HL-60/S4 treated with phorbol 12-myristate 13-acetate at 8.2 ng/mL for 4 days and 3 days (cell line): ENCODE measurements around the gene KRT37.

Source experiments
- in situ Hi-C: fragments of 300-500 bp; cut with MboI; formaldehyde crosslinking; loops from 2 replicates; pipeline ENCODE4 v1.15.0; 2022; ENCODE audit warnings: low sequenced_read_pairs

Gene KRT37

DNA sequence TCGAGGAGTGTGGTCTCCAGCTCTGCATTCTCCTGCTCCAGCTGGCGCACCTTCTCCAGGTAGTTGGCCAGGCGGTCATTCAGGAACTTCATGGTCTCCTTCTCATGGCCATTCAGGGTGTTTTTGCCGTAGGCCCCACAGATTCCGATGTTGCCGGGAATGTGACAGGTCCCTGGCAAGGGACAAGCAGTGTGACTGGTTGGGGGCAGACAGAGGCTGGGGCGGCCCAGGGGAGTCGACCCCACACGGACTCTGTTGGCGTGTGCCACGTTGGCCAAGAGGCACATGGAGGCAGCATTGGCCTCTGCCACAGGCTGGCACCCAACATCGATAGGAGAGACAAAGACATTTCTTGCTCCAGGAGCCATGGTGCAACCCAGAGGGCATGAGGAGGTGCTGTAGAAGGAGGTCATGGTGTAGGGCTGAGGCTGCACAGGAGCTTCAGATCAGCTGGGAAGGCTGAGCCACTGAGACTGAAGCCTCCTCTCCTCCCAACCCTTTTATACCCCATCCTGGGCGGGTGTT is at the start of gene KRT37:
Gene KRT37 (minus strand): TSS at position 475 of the 525 bp plus-strand sequence. CDS start 62 bp downstream, at position 413.
- in situ Hi-C loops: no loop called here

DNA sequence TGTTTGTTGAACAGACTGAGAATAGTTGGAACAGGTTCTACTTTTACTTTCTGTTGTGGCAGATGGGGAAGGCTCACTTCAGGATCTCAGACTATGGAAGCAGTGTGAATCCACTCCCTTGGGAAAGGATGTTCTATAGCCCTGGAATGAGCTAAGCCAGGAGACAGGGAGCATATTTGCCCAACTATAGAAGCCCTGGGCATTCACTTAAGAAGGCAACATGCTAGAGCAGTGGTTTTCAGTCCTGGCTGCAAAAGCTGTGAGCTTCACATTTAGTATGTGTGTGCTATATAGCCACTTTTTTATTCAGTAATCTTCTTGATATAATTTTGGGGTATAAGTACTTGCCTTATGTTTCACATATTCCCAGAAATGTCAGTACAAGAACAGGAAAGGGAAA is 44.0 kb upstream of the KRT37 start:
- in situ Hi-C loops: no loop called here

- in situ Hi-C loops: no loop called here
Measured at GRCh38 chr17:41467561-41467960, 43.2 kb upstream of the KRT37 start.

DNA sequence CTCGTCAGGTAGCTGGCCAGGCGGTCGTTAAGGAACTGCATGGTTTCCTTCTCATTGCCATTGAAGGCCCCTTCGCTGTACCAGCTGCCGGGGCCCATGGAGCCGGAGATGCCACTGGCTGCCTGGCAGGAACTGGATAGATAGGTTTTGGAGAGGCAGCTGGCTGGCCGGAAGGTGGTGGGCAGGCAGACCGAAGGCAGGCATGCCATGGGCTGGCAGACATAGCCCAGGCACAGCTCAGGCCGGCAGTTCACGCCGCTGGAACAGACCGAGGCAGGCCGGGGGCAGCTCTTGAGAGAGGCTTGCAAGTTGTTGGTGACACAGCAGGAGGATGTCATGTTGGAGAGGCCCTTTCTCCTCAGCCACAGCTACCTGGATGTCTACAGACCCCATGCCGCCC is 42.6 kb upstream of the KRT37 start, which contains the start of gene KRT32:
Gene KRT32 (minus strand): TSS at position 399 of the 400 bp plus-strand sequence. CDS start 61 bp downstream, at position 338.
- in situ Hi-C loops: no loop called here

GRCh38 chr17:41464682-41465081 is 40.3 kb upstream of the KRT37 start:
- in situ Hi-C loops: no loop called here

GRCh38 chr17:41464173-41464572 is 39.8 kb upstream of the KRT37 start:
- in situ Hi-C loops: no loop called here

GRCh38 chr17:41463746-41464145 is 39.4 kb upstream of the KRT37 start:
- in situ Hi-C loops: no loop called here

DNA sequence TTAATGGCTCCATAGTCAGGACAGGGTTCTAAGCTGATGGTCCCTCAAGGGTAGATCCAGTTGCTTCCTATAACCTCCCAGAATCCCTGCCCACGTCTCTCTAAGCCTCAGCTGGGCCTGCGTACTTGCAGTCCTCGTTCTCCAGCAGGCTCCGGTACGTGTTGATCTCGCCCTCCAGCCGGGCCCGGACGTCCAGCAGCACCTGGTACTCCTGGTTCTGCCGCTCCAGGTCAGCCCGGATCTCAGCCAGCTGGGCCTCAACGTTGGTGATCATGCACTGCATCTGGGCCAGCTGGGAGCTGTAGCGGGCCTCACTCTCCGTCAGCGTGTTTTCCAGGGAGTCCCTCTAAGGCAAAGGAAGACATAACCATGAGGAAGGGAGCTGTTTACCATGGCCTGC is 38.3 kb upstream of the KRT37 start:
- in situ Hi-C loops: no loop called here

- in situ Hi-C loops: no loop called here
Measured at GRCh38 chr17:41457676-41458075, 33.3 kb upstream of the KRT37 start.

- in situ Hi-C loops: no loop called here
Measured at GRCh38 chr17:41456204-41456603, 31.8 kb upstream of the KRT37 start.

DNA sequence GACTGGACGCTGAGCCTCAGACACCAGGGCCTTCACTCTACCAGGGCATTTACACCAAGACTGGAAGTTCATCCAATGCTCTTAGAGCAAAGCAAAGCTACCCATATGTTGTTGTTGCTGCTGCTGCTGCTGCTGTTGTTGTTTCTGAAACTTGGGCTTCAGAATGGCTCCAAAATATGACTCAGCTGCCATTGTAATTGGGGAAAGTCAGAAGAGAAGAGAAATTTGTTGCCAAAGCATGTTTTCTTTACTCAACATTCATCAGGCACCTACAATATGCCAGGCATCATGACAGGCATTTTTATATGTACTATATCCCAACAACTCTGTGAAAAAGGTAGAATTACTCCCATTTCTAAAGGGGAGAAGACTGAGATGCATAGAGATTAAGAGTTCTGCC is 30.9 kb upstream of the KRT37 start:
- in situ Hi-C loops: no loop called here

DNA sequence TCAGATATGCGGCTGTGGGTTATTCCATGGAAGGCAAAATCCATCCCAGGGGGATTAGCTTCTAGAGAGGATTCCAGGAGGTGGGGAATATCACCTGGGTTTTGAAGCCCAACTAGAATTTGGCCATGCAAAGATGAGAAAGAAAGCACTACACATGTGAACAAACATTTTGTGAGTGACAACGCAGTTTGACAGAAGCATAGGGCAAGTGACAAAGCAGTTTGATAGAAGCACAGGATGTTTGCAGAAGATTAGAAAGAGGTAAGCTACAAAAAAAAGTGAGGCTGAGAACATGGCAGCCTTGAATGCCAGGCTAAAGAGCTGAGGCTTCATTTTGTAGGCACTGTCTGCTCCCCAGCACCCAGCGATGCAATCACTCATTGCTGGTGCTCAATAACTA is 28.7 kb upstream of the KRT37 start:
- in situ Hi-C loops: no loop called here

DNA sequence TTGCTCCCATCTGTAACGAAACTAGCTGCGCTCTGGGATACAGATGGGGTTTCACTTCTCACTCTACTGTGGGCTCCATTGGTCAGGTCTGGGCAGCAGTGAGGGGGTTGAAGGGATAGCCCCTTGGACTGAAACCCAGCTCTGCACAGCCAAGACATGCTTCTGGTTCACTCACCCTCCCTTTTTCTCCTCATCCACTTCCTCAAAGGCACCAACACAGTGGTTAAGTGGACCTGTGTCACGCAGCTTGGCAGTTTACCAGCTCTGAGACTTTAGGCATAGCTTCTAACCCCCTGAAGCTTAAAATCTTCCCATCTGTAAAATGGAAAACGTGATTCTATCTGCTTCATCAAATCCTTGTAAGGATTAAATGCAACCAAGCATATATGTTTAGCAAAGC is 27.9 kb upstream of the KRT37 start:
- in situ Hi-C loops: no loop called here

DNA sequence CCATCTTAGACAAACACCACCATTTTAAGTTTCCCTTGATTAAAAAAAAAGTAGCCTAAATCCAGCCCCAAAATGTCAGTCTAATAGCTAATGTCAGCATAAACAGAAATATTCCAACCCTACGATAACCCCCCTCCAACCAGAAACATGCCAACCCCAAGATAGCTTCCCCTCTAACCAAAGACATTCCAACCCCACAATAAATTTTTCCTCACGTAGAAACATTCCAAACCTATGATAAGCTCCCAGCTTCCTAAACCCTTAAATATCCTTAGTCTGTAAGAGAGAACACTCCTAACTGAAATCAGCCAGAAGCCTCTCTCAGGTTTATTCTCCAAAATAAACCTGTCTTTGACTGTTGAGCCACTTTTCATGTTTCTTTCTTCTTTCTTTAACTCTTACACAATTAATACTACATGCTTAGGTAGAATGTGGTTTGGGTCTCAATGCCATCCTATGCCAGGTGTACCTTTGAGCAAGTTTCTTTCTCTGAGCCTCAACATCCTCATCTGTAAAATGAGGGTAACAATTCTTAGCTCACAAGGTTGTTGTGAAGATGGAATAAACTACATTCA is 26.9 kb upstream of the KRT37 start:
- in situ Hi-C loops: no loop called here

DNA sequence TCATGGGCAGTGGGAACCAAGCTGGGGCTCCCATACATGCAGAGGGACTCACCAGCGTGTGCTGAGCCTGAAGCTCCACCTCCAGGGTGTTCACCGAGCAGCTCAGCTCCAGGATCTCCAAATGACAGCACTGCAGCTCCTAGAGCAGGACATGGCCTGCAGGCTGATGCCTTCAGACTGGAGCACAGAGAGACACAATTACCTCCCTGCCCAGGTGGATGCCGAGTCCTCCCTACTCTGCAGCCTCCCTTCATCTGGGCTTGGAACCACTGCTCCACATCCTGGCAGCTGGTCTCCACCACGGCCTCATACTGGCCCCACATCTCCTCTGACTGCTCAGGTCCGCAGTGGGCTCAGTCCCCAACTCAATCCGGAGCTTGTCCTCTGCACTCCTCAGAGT is 24.6 kb upstream of the KRT37 start:
- in situ Hi-C loops: no loop called here

- in situ Hi-C loops: no loop called here
Measured at GRCh38 chr17:41448506-41448905, 24.1 kb upstream of the KRT37 start.

DNA sequence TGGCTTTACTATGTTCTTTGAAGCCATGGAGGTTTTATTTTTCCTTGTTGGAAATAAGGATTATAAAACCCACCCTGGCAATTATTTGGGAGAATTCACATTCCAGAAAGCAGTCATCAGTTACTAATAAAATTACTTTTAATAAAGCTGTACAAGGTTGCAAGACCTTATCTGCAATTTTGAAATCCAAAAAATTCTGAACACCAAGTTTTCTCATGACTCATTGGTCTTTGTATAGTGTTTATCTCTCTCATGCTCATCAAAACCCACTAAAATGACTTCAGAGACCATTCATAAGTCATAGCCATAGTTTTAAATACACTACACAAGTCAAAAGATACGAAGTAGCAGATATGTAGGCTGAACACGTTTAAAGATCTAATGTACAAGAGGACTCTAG is 22.4 kb upstream of the KRT37 start:
- in situ Hi-C loops: no loop called here

DNA sequence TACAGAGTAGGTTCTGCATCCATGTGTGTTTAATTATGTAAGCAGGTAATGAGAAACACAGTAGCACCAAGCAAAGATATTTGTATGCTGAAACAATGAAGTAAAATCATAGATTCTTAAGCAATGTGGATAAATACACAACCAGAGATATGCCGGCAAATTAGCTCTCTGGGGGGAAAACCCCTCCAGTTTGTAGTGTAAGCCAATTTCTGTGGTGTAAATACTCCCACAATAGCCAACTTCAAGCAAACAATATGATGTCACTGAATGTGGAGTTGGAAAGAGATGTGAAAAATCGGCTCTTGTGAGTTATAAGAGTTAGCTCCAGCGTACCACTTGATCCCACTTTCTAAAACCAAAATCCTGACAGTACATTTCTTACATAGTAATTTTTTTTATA is 20.3 kb upstream of the KRT37 start:
- in situ Hi-C loops: no loop called here

- in situ Hi-C loops: no loop called here
Measured at GRCh38 chr17:41444186-41444585, 19.8 kb upstream of the KRT37 start.

DNA sequence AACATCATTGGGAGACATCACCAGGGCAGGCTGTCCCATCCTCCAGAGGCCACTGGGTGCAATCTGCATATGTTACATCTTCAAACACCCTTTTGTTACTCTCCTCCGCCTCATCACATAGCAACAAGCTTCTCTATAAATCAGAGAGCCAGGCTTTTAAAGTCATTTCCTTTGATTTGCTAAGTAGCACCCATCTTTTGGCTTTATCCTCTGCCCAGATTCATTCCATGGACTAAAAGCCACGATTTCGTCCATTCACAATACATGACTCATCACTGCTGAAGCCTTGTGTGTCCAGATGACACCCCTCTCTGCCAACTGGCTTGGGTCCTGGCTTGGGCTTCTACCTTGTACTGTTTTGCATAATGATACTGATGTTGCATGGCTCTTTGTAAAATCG is 18.4 kb upstream of the KRT37 start:
- in situ Hi-C loops: no loop called here

DNA sequence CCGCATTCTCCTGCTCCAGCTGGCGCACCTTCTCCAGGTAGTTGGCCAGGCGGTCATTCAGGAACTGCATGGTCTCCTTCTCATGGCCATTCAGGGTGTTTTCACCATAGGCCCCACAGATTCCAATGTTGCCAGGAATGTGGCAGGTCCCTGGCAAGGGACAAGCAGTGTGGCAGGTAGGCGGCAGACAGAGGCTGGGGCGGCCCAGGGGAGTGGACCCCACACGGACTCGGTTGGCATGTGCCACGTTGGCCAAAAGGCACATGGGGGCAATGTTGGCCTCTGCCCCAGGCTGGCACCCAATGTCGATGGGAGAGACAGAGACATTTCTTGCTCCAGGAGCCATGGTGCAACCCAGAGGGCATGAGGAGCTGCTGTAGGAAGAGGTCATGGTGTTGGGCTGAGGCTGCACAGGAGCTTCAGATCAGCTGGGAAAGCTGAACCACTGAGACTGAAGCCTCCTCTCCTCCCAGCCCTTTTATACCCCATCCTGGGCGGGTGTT is 16.2 kb upstream of the KRT37 start, which contains the start of gene KRT38:
Gene KRT38 (minus strand): TSS at position 453 of the 503 bp plus-strand sequence. CDS start 62 bp downstream, at position 391.
- in situ Hi-C loops: no loop called here

- in situ Hi-C loops: no loop called here
Measured at GRCh38 chr17:41439375-41439774, 15.0 kb upstream of the KRT37 start.

GRCh38 chr17:41437769-41438168 is 13.4 kb upstream of the KRT37 start:
- in situ Hi-C loops: no loop called here
